GM19023 (cell line): Measurements from ENCODE around the gene SRR.

ENCODE experiments used
- ATAC-seq: cut with Tn5 transposase; IDR thresholded peaks from one replicate; pipeline ENCODE4 v1.9.1; 2021; ENCODE audit warnings: mild to moderate bottlenecking, moderate library complexity; ENCODE audit not compliant: unreplicated experiment

Gene SRR

DNA sequence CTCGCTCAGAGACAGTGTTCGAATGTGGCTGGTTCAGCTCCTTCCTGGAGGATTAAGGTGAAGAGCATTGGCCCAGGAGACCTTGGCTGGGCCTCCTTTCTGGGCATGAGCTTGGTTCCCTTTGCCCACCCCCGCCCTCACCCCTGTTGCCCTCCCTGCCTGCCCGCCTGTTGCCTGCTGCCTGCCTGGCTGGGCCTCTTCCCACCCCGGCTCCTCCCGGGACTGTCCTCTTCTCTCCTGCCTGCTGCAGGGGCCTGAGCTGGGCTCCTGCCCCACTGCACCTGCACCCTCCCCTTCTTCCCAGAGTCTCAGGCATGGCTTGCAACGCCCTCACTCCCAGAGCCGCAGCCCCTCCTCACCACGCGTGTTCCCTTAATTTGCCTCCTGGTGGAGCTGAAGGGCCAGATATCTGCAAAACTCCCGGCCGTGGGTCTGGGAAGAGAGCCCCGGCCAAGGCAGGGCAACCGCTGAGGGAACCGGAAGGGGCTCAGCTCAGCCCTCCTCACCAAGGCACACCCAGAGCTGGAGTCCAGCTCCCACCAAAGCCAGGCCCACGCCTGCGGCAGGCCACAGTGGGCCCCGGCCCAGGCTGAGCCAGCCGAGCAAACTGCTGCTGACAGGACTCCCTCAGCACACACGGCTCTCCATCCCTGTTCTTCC is 65.9 kb downstream of the SRR start:
- ATAC-seq, result no peak

DNA sequence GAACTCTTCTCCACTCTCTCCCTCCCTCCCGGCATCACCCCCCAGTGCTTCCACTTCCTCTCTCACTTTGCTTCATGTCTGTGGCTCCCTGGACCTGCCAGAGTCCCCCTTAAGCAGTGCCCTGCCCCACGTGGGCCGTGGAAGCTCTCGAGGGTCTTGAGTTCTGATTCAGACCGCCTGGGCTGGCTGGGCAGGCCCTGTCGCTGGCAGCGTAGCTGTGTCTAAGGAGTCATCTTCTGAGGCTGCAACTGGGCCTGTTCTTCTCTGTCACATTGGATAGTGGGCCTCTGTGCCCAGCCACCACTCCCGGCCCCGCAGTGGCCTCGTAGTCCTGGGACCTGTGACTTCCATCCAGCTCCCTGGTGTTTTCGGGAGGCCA is 66.5 kb downstream of the SRR start:
- no peak for ATAC-seq

DNA sequence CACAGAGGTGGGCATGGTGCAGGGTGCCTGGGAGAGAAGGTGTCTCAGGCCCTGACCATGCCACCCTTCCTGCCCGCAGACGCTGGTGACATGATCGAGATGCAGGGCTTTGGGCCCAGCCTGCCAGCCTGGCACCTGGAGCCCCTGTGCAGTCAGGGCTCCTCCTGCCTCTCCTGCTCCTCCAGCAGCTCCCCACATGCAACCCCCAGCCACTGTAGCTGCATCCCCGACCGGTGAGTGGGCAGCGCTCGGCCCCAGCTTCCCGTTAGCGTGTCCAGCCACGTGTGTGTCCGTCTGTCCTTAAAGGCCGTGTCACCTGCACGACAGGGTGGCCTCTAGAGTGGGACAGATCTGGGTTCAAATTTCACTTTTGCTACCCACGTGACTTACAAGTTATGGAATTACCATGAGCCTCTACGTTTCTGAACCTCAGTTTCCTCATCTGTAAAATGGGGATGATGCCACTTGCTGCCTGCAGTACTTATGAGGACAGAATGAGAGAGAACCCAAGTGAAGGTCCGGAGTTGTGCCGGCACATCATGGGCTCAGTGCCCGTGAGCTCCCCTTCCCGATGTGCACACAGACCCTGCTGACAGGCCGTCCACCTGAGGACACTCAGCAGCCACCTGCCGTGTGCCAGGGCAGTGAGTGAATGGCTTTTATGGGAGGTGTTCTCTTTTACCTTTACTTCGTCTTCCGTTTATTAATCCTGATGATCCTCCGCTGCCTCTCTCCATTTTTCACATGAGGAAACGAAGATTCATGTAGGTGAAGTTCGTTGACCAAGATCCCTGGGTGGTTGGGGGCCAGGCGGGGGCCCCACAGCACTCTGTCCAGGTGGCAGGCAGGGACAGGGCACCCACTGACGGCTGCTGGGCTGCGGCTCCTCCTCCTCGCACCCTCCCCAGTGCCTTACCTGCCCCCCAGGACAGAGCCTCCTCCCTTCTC is 67.7 kb downstream of the SRR start:
- no peak for ATAC-seq

DNA sequence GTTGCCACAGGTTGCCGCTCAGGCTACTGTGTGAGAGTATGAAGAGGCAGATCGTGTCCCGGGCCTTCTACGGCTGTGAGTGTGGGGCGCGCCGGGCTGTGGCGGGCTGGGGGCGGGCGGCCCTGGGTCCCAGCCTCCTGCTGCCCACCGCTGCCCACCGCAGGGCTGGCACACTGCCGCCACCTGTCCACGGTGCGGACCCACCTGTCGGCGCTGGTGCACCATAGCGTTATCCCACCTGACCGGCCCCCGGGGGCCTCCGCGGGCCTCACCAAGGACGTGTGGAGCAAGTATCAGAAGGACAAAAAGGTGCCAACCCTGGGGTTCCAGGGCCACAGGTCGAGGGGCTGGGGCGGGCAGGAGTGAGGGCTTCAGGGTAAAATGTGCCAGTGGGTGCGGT is 68.4 kb downstream of the SRR start:
- no peak for ATAC-seq

GRCh38 chr17:2372681-2373080 is 68.9 kb downstream of the SRR start:
- ATAC-seq, result no peak

- ATAC-seq, result no peak
Observed at GRCh38 chr17:2373179-2373578, 69.4 kb downstream of the SRR start.
